NCI-H2107 (cell line): ENCODE results near the gene MYBL2.
"Not testable (repeated sequence)": the region's sequence is repeated elsewhere in the genome, so short reads cannot be mapped to it uniquely, and the experiment has no call there.

ENCODE experiments used
- DNase-seq: peaks from one replicate; lab custom pipeline; 2025; lab: John Stamatoyannopoulos, UW

Gene MYBL2

GRCh38 chr20:43752051-43752360 is 85.1 kb downstream of the MYBL2 start:
- no peak for DNase-seq

GRCh38 chr20:43752561-43753301 is 85.8 kb downstream of the MYBL2 start:
- DNase-seq, result no peak

GRCh38 chr20:43755390-43755789 is 88.5 kb downstream of the MYBL2 start:
- no peak for DNase-seq

- no peak for DNase-seq
Measured at GRCh38 chr20:43755851-43756250, 88.9 kb downstream of the MYBL2 start.

- not testable (repeated sequence) for DNase-seq
Measured at GRCh38 chr20:43757888-43758287, 91.0 kb downstream of the MYBL2 start.

GRCh38 chr20:43761386-43762340 is 94.7 kb downstream of the MYBL2 start:
- DNase-seq, result no peak

GRCh38 chr20:43762911-43763310 is 96.0 kb downstream of the MYBL2 start:
- no peak for DNase-seq

GRCh38 chr20:43765916-43766315 is 99.0 kb downstream of the MYBL2 start:
- no peak for DNase-seq
